Measurements from ENCODE around the gene CMTM8.

GRCh38 chr3:32376115-32376514 lies 137.6 kb downstream of the CMTM8 start:
- TF ChIP-seq CTCF (conservative IDR thresholded peaks at IDR 0.05; ENCODE audit: low read depth in 2 of 2) = no peak
- no peak for TF ChIP-seq CREB1 (CRISPR knock-in tag; IDR thresholded peaks at IDR 0.05; ENCODE audit: low read depth)
- no peak for TF ChIP-seq NANOG (IDR thresholded peaks at IDR 0.05; ENCODE audit: borderline replicate concordance)
- TF ChIP-seq POLR2AphosphoS5 (IDR thresholded peaks at IDR 0.05; ENCODE audit: low read depth) = no peak
- no peak for TF ChIP-seq REST (IDR thresholded peaks at IDR 0.05; ENCODE audit: unreplicated experiment)
- no peak for TF ChIP-seq EZH2 (IDR thresholded peaks at IDR 0.05; ENCODE audit: low read depth, unreplicated experiment)
- no peak for TF ChIP-seq ZNF462 (CRISPR knock-in tag; IDR thresholded peaks at IDR 0.05)
- TF ChIP-seq EZH2phosphoT487 (IDR thresholded peaks at IDR 0.05; ENCODE audit: unreplicated experiment) = no peak
- TF ChIP-seq ETS1 (IDR thresholded peaks at IDR 0.05) = no peak
- TF ChIP-seq ZNF331 (CRISPR knock-in tag; IDR thresholded peaks at IDR 0.05; ENCODE audit: low read depth) = no peak
